Glomerular endothelial cell (primary cell): ENCODE measurements around the gene NYAP1. TPM values are rescaled to one million over a fixed set of nuclear protein-coding genes. Genes with fewer than 3 reads are reported as not detected.
"Not testable (repeated sequence)": the region's sequence is repeated elsewhere in the genome, so short reads cannot be mapped to it uniquely, and the experiment has no call there.

Experiments
- DNase-seq: peaks from one replicate; pipeline ENCODE4 v3.0.0-alpha.2; 2011; ENCODE audit warnings: low read depth, low spot score; ENCODE audit errors: extremely low read depth
- total RNA-seq: library from RNA; depleted of rRNA; stranded (reverse); fragments of >200 nt; gene quantifications from 2 replicates; pipeline ENCODE4 v1.2.3, GENCODE V29; 2015

The NYAP1 gene
- total RNA-seq, 1 donor from 2014 or later: 2.5 TPM

DNA sequence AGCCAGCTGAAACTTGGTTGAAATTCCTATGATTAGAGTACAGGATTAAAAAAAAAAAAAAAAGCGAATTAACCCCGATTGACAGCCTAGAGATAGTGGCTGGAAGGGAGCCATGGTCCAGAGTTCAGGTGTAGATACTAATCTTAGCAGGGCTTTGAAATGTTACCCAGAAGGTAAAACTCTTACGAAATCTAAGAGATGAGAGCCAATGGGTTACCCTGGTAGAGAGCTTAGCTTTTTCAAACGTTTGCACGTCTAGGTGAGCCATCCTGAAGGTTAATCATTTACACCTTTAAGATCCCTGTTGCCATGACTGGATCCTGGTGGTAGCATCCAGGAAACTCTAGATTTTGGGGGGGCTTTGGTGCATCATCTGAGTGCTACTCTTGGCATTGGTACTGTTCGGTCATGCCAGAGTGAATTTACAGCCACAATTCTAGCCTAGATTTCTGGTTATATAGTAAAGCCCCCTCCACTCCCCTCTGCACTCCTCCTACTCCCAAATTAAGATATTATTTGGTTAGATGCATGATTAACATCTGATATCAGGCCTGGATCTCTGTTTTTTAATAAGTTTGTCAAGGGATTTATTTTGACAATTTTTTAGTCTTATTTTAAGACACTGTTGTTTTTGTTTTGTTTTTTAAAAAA, 56.5 kb downstream of the NYAP1 start:
- no peak for DNase-seq

- DNase-seq: not testable (repeated sequence)
Observed at GRCh38 chr7:100541309-100541708, 57.6 kb downstream of the NYAP1 start.

- DNase-seq: no peak
Observed at GRCh38 chr7:100543586-100543985, 59.9 kb downstream of the NYAP1 start.

DNA sequence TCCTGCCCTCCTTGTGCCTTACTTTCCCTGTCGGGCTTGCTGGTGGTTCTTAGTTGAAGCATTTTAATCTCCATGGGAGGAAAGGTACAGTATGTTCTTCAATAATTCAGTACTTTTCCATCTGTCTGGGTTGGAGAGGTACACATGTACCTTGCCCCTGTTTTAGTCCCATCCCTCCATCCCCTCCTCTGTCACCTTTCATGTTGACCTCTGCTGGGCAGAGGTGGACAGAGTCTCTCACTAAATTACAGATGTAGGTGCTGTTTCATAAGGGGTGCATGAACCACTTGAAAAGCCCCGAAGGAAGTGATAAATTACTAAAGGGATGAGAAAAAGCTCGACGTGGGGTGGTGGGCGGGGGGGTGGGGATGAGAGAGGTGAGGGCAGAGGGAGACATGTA, 60.7 kb downstream of the NYAP1 start:
- no peak for DNase-seq

Other genes with a start within 250 kb of the NYAP1 start
- not detected in 2 replicates for gene SPDYE3, start 176.2 kb upstream of the NYAP1 start, total RNA-seq
- 12.0 and 36.8 TPM in 2 replicates for gene PILRB, start 125.8 kb upstream of the NYAP1 start, total RNA-seq
- gene PILRA, start 110.4 kb upstream of the NYAP1 start, total RNA-seq: 2.5 TPM in 1 of 2 replicates, not detected in the other
- gene ZCWPW1, start 55.2 kb upstream of the NYAP1 start, total RNA-seq: 0.78 and 4.5 TPM in 2 replicates
- 32.9 and 41.1 TPM in 2 replicates for gene MEPCE, start 54.1 kb upstream of the NYAP1 start, total RNA-seq
- 31.7 and 42.9 TPM in 2 replicates for gene PPP1R35, start 47.4 kb upstream of the NYAP1 start, total RNA-seq
- 1.0 TPM in 1 of 2 replicates, not detected in the other for gene SPACDR, start 19.7 kb upstream of the NYAP1 start, total RNA-seq
- 66.1 and 75.2 TPM in 2 replicates for gene TSC22D4, start 4.7 kb upstream of the NYAP1 start, total RNA-seq
- gene AGFG2, start 55.3 kb downstream of the NYAP1 start, total RNA-seq: 29.2 and 37.3 TPM in 2 replicates
- 0.29 and 1.8 TPM in 2 replicates for gene SAP25, start 90.0 kb downstream of the NYAP1 start, total RNA-seq
- gene LRCH4, start 102.2 kb downstream of the NYAP1 start, total RNA-seq: 42.4 and 93.0 TPM in 2 replicates
- not detected in 2 replicates for gene FBXO24, start 102.4 kb downstream of the NYAP1 start, total RNA-seq
- 2.9 and 5.7 TPM in 2 replicates for gene PCOLCE, start 118.4 kb downstream of the NYAP1 start, total RNA-seq
- 21.2 and 28.9 TPM in 2 replicates for gene MOSPD3, start 128.6 kb downstream of the NYAP1 start, total RNA-seq
- gene TFR2, start 157.6 kb downstream of the NYAP1 start, total RNA-seq: 0.29 TPM in 1 of 2 replicates, not detected in the other
- not detected in 2 replicates for gene ACTL6B, start 172.5 kb downstream of the NYAP1 start, total RNA-seq
- gene GNB2, start 189.8 kb downstream of the NYAP1 start, total RNA-seq: 315 and 318 TPM in 2 replicates
- 14.4 and 25.7 TPM in 2 replicates for gene GIGYF1, start 210.3 kb downstream of the NYAP1 start, total RNA-seq
- gene POP7, start 222.2 kb downstream of the NYAP1 start, total RNA-seq: 27.8 and 37.2 TPM in 2 replicates
- not detected in 2 replicates for gene EPO, start 236.5 kb downstream of the NYAP1 start, total RNA-seq
- gene ZAN, start 249.7 kb downstream of the NYAP1 start, total RNA-seq: not detected in 2 replicates